Measurements from ENCODE around the gene GNPNAT1. TPM values are rescaled to one million over a fixed set of nuclear protein-coding genes. Genes with fewer than 3 reads are reported as not detected.

Gene GNPNAT1
- polyA plus RNA-seq, 1 donor from 2014 or later, result 10.1 TPM

DNA sequence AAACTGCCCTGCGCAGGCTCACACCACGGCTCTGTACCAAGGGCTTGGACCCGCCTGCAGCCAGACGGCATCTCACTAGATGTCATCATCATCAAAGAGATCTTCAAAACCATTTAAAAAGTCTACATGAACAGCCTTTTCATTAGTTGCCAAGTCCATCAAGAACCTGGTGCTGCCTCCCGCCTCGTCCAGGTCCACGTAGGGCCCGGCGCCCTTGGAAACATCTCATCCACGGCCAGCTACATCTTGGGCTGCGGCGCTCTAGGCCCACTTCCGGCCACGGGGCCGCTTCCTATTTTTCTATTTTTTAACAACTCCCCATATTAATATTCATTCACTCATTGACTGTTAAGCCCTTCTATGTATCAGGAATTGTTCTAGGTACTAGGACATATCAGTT is 7.4 kb upstream of the GNPNAT1 start:
- Histone ChIP-seq H3K4me3 (ENCODE audit: low read length) (no peak overlapping the region), H2AFZ (ENCODE audit: low read depth, low read length) (no peak overlapping the region), H3K36me3 (ENCODE audit: insufficient read depth, low read length) (no peaks in the 10 kb centered on the region)

DNA sequence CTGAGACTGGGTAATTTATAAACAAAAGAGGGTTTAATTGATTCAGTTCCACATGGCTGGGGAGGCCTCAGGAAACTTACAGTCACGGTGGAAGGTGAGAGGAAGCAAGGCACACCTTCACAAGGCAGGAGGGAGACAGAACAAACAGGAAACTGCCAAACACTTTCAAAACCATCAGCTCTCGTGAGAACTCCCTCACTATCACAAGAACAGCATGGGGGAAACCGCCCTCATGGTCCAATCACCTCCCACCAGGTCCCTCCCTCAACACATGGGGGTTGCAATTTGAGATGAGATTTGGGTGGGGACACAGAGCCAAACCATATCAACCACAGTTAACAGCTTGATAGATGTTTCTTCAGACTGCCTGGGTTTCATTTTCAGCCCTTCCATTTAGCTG is 6.2 kb upstream of the GNPNAT1 start:
- no peaks in the 10 kb centered on the region for H3K36me3 ChIP-seq (ENCODE audit: insufficient read depth, low read length)
- no peaks in the 10 kb centered on the region for H3K9me2 ChIP-seq (ENCODE audit: insufficient read depth, low read length)
- H3K27me3 ChIP-seq (ENCODE audit: insufficient read depth, low read depth, low read length), result no peaks in the 10 kb centered on the region
- no peaks in the 10 kb centered on the region for H4K20me1 ChIP-seq (ENCODE audit: insufficient read depth)
- no peak overlapping the region for H2AFZ ChIP-seq (ENCODE audit: low read depth, low read length)
- no peaks in the 10 kb centered on the region for H3K79me2 ChIP-seq (replicated peaks; ENCODE audit: insufficient read depth, low read length)
- no peak overlapping the region for H3K4me3 ChIP-seq (ENCODE audit: low read length)
- no peaks in the 10 kb centered on the region for H3F3A ChIP-seq (ENCODE audit: insufficient read depth, low read length, poor library complexity, severe bottlenecking)
- no peak for TF ChIP-seq RAD21 (conservative IDR thresholded peaks at IDR 0.05)
- no peak for TF ChIP-seq EP300 (conservative IDR thresholded peaks at IDR 0.05; ENCODE audit: poor library complexity, severe bottlenecking)
- no peak for TF ChIP-seq POLR2AphosphoS5 (IDR thresholded peaks at IDR 0.05)
- H3K27ac ChIP-seq (ENCODE audit: low read length), result no peak overlapping the region
- no peaks in the 10 kb centered on the region for H3K9me3 ChIP-seq (ENCODE audit: low read length)
- no peak overlapping the region for H3K4me2 ChIP-seq (ENCODE audit: low read length)
- no peak overlapping the region for H3K9ac ChIP-seq (ENCODE audit: low read length)

More for the DNA sequence above, 7.4 kb upstream of the GNPNAT1 start:
- H3K79me2 ChIP-seq (replicated peaks; ENCODE audit: insufficient read depth, low read length), result no peaks in the 10 kb centered on the region
- H3K9ac ChIP-seq (ENCODE audit: low read length), result no peak overlapping the region
- no peak overlapping the region for H3K27ac ChIP-seq (ENCODE audit: low read length)
- no peak overlapping the region for H3K4me2 ChIP-seq (ENCODE audit: low read length)
- no peak for TF ChIP-seq POLR2AphosphoS5 (IDR thresholded peaks at IDR 0.05)
- TF ChIP-seq TAF1 (IDR thresholded peaks at IDR 0.05; ENCODE audit: low read depth), result no peak
- TF ChIP-seq, protein P1, sequence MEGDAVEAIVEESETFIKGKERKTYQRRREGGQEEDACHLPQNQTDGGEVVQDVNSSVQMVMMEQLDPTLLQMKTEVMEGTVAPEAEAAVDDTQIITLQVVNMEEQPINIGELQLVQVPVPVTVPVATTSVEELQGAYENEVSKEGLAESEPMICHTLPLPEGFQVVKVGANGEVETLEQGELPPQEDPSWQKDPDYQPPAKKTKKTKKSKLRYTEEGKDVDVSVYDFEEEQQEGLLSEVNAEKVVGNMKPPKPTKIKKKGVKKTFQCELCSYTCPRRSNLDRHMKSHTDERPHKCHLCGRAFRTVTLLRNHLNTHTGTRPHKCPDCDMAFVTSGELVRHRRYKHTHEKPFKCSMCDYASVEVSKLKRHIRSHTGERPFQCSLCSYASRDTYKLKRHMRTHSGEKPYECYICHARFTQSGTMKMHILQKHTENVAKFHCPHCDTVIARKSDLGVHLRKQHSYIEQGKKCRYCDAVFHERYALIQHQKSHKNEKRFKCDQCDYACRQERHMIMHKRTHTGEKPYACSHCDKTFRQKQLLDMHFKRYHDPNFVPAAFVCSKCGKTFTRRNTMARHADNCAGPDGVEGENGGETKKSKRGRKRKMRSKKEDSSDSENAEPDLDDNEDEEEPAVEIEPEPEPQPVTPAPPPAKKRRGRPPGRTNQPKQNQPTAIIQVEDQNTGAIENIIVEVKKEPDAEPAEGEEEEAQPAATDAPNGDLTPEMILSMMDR (IDR thresholded peaks at IDR 0.05; ENCODE audit: poor library complexity, severe bottlenecking), result no peak
- no peak for TF ChIP-seq MXI1 (conservative IDR thresholded peaks at IDR 0.05; ENCODE audit: poor library complexity, severe bottlenecking)
- TF ChIP-seq RAD21 (conservative IDR thresholded peaks at IDR 0.05), result no peak
- TF ChIP-seq, protein P2, sequence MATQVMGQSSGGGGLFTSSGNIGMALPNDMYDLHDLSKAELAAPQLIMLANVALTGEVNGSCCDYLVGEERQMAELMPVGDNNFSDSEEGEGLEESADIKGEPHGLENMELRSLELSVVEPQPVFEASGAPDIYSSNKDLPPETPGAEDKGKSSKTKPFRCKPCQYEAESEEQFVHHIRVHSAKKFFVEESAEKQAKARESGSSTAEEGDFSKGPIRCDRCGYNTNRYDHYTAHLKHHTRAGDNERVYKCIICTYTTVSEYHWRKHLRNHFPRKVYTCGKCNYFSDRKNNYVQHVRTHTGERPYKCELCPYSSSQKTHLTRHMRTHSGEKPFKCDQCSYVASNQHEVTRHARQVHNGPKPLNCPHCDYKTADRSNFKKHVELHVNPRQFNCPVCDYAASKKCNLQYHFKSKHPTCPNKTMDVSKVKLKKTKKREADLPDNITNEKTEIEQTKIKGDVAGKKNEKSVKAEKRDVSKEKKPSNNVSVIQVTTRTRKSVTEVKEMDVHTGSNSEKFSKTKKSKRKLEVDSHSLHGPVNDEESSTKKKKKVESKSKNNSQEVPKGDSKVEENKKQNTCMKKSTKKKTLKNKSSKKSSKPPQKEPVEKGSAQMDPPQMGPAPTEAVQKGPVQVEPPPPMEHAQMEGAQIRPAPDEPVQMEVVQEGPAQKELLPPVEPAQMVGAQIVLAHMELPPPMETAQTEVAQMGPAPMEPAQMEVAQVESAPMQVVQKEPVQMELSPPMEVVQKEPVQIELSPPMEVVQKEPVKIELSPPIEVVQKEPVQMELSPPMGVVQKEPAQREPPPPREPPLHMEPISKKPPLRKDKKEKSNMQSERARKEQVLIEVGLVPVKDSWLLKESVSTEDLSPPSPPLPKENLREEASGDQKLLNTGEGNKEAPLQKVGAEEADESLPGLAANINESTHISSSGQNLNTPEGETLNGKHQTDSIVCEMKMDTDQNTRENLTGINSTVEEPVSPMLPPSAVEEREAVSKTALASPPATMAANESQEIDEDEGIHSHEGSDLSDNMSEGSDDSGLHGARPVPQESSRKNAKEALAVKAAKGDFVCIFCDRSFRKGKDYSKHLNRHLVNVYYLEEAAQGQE (IDR thresholded peaks at IDR 0.05; ENCODE audit: borderline replicate concordance), result no peak
- no peak for TF ChIP-seq SMC3 (conservative IDR thresholded peaks at IDR 0.05; ENCODE audit: poor library complexity)
- no peak for TF ChIP-seq EP300 (conservative IDR thresholded peaks at IDR 0.05; ENCODE audit: poor library complexity, severe bottlenecking)
- TF ChIP-seq EZH2 (IDR thresholded peaks at IDR 0.05; ENCODE audit: borderline replicate concordance, insufficient read depth, low read length, poor library complexity, severe bottlenecking), result no peak
- H3K27me3 ChIP-seq (ENCODE audit: insufficient read depth, low read depth, low read length), result no peaks in the 10 kb centered on the region
- no peaks in the 10 kb centered on the region for H3F3A ChIP-seq (ENCODE audit: insufficient read depth, low read length, poor library complexity, severe bottlenecking)
- no peaks in the 10 kb centered on the region for H3K9me2 ChIP-seq (ENCODE audit: insufficient read depth, low read length)
- no peaks in the 10 kb centered on the region for H4K20me1 ChIP-seq (ENCODE audit: insufficient read depth)
- H3K9me3 ChIP-seq (ENCODE audit: low read length), result no peaks in the 10 kb centered on the region

DNA sequence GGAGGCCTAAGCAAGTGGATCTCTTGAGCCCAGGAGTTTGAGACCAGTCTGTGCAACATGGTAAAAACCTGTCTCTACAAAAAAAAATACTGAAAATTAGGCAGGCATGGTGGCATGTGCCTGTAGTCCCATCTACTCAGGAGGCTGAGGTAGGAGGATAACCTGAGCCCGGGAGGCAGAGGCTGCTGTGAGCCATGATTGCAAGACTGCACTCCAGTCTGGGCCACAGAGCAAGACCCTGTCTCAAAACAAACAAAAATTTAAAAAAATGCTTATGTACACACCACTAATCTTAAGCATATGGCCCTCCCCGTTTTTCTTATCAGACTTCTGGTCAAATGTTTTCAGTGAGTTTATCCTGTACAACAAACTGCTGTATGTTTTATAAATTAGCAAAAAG is 1.7 kb upstream of the GNPNAT1 start:
- Histone ChIP-seq H3K4me2 (ENCODE audit: low read length) (no peak overlapping the region), H3F3A (ENCODE audit: insufficient read depth, low read length, poor library complexity, severe bottlenecking) (no peaks in the 10 kb centered on the region), H3K4me3 (ENCODE audit: low read length) (no peak overlapping the region), H3K9ac (ENCODE audit: low read length) (no peak overlapping the region), H3K27ac (ENCODE audit: low read length) (no peak overlapping the region), H3K9me2 (ENCODE audit: insufficient read depth, low read length) (no peaks in the 10 kb centered on the region), H2AFZ (ENCODE audit: low read depth, low read length) (no peak overlapping the region), H3K79me2 (replicated peaks; ENCODE audit: insufficient read depth, low read length) (peaks cover 11% of the 10 kb centered on the region), H3K27me3 (ENCODE audit: insufficient read depth, low read depth, low read length) (no peaks in the 10 kb centered on the region), H3K9me3 (ENCODE audit: low read length) (no peaks in the 10 kb centered on the region), H4K20me1 (ENCODE audit: insufficient read depth) (no peaks in the 10 kb centered on the region), H3K36me3 (ENCODE audit: insufficient read depth, low read length) (no peaks in the 10 kb centered on the region)
- no peak for TF ChIP-seq RAD21 (conservative IDR thresholded peaks at IDR 0.05)
- TF ChIP-seq, protein P2 (IDR thresholded peaks at IDR 0.05; ENCODE audit: borderline replicate concordance), result no peak
- TF ChIP-seq, protein P1 (IDR thresholded peaks at IDR 0.05; ENCODE audit: poor library complexity, severe bottlenecking), result no peak
- TF ChIP-seq TAF1 (IDR thresholded peaks at IDR 0.05; ENCODE audit: low read depth), result no peak
- no peak for TF ChIP-seq EZH2 (IDR thresholded peaks at IDR 0.05; ENCODE audit: borderline replicate concordance, insufficient read depth, low read length, poor library complexity, severe bottlenecking)
- TF ChIP-seq SMC3 (conservative IDR thresholded peaks at IDR 0.05; ENCODE audit: poor library complexity), result no peak
- no peak for TF ChIP-seq POLR2AphosphoS5 (IDR thresholded peaks at IDR 0.05)
- no peak for TF ChIP-seq MXI1 (conservative IDR thresholded peaks at IDR 0.05; ENCODE audit: poor library complexity, severe bottlenecking)
- no peak for TF ChIP-seq EP300 (conservative IDR thresholded peaks at IDR 0.05; ENCODE audit: poor library complexity, severe bottlenecking)

All from neural cell (in vitro differentiated cells).